ENCODE results near the gene TBX5. TPM values are rescaled to one million over a fixed set of nuclear protein-coding genes. Genes with fewer than 3 reads are reported as not detected.

The TBX5 gene
- total and polyA plus RNA-seq, 2 experiments from 2014 or later = 0.21 TPM; not detected in 1

- H3K4me2 ChIP-seq = no peak overlapping the region
- no peaks in the 10 kb centered on the region for H3K36me3 ChIP-seq (ENCODE audit: insufficient read depth)
- H3K27ac ChIP-seq (ENCODE audit: low read depth) = no peak overlapping the region
- H2AFZ ChIP-seq = no peak overlapping the region
- no peaks in the 10 kb centered on the region for H4K20me1 ChIP-seq (replicated peaks; ENCODE audit: insufficient read depth)
- H3K79me2 ChIP-seq (replicated peaks; ENCODE audit: insufficient read depth) = no peaks in the 10 kb centered on the region
- Mint-ChIP-seq H3K4me3 (no peak overlapping the region), H3K27ac (no peak overlapping the region), H3K27me3 (ENCODE audit: insufficient read depth, low read depth, poor library complexity) (no peaks in the 10 kb centered on the region), H3K9me3 (no peaks in the 10 kb centered on the region), H3K36me3 (ENCODE audit: low read depth) (no peaks in the 10 kb centered on the region), H3K4me1 (peaks cover 9% of the 10 kb centered on the region)
- no peak overlapping the region for H3K4me3 ChIP-seq
- no peaks in the 10 kb centered on the region for H3F3A ChIP-seq (replicated peaks; ENCODE audit: low read depth)
- no peaks in the 10 kb centered on the region for H3K27me3 ChIP-seq (ENCODE audit: insufficient read depth)
- H3K9me2 ChIP-seq (ENCODE audit: insufficient read depth) = no peaks in the 10 kb centered on the region
- DNase-seq (ENCODE audit: low spot score) = no peak
- no peak for ATAC-seq
- peaks cover 5% of the 10 kb centered on the region for H3K4me1 ChIP-seq (ENCODE audit: insufficient read depth)
- TF ChIP-seq, protein P1, sequence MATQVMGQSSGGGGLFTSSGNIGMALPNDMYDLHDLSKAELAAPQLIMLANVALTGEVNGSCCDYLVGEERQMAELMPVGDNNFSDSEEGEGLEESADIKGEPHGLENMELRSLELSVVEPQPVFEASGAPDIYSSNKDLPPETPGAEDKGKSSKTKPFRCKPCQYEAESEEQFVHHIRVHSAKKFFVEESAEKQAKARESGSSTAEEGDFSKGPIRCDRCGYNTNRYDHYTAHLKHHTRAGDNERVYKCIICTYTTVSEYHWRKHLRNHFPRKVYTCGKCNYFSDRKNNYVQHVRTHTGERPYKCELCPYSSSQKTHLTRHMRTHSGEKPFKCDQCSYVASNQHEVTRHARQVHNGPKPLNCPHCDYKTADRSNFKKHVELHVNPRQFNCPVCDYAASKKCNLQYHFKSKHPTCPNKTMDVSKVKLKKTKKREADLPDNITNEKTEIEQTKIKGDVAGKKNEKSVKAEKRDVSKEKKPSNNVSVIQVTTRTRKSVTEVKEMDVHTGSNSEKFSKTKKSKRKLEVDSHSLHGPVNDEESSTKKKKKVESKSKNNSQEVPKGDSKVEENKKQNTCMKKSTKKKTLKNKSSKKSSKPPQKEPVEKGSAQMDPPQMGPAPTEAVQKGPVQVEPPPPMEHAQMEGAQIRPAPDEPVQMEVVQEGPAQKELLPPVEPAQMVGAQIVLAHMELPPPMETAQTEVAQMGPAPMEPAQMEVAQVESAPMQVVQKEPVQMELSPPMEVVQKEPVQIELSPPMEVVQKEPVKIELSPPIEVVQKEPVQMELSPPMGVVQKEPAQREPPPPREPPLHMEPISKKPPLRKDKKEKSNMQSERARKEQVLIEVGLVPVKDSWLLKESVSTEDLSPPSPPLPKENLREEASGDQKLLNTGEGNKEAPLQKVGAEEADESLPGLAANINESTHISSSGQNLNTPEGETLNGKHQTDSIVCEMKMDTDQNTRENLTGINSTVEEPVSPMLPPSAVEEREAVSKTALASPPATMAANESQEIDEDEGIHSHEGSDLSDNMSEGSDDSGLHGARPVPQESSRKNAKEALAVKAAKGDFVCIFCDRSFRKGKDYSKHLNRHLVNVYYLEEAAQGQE (IDR thresholded peaks at IDR 0.05; ENCODE audit: unreplicated experiment) = no peak
- TF ChIP-seq EZH2phosphoT487 (IDR thresholded peaks at IDR 0.05; ENCODE audit: unreplicated experiment) = no peak
- no peak for TF ChIP-seq CTCF (conservative IDR thresholded peaks at IDR 0.05; ENCODE audit: low read depth in 2 of 2)
- no peak for TF ChIP-seq NANOG (IDR thresholded peaks at IDR 0.05; ENCODE audit: borderline replicate concordance)
Measured at GRCh38 chr12:114320968-114321367, 85.0 kb downstream of the TBX5 start.

- H3K79me2 ChIP-seq (replicated peaks; ENCODE audit: insufficient read depth) = no peaks in the 10 kb centered on the region
- peaks cover 9% of the 10 kb centered on the region for H3K4me1 Mint-ChIP-seq
- no peak overlapping the region for H3K27ac Mint-ChIP-seq
- TF ChIP-seq EZH2phosphoT487 (IDR thresholded peaks at IDR 0.05; ENCODE audit: unreplicated experiment) (no peak), ZNF114 (CRISPR knock-in tag; IDR thresholded peaks at IDR 0.05) (no peak), CREB1 (CRISPR knock-in tag; IDR thresholded peaks at IDR 0.05; ENCODE audit: low read depth) (no peak), JUNB (IDR thresholded peaks at IDR 0.05; ENCODE audit: unreplicated experiment) (no peak), ZNF331 (CRISPR knock-in tag; IDR thresholded peaks at IDR 0.05; ENCODE audit: low read depth) (no peak), STAT1 (IDR thresholded peaks at IDR 0.05; ENCODE audit: unreplicated experiment) (no peak), POLR2AphosphoS5 (IDR thresholded peaks at IDR 0.05; ENCODE audit: low read depth) (no peak), NANOG (IDR thresholded peaks at IDR 0.05; ENCODE audit: borderline replicate concordance) (no peak)
- TF ChIP-seq, protein P2, sequence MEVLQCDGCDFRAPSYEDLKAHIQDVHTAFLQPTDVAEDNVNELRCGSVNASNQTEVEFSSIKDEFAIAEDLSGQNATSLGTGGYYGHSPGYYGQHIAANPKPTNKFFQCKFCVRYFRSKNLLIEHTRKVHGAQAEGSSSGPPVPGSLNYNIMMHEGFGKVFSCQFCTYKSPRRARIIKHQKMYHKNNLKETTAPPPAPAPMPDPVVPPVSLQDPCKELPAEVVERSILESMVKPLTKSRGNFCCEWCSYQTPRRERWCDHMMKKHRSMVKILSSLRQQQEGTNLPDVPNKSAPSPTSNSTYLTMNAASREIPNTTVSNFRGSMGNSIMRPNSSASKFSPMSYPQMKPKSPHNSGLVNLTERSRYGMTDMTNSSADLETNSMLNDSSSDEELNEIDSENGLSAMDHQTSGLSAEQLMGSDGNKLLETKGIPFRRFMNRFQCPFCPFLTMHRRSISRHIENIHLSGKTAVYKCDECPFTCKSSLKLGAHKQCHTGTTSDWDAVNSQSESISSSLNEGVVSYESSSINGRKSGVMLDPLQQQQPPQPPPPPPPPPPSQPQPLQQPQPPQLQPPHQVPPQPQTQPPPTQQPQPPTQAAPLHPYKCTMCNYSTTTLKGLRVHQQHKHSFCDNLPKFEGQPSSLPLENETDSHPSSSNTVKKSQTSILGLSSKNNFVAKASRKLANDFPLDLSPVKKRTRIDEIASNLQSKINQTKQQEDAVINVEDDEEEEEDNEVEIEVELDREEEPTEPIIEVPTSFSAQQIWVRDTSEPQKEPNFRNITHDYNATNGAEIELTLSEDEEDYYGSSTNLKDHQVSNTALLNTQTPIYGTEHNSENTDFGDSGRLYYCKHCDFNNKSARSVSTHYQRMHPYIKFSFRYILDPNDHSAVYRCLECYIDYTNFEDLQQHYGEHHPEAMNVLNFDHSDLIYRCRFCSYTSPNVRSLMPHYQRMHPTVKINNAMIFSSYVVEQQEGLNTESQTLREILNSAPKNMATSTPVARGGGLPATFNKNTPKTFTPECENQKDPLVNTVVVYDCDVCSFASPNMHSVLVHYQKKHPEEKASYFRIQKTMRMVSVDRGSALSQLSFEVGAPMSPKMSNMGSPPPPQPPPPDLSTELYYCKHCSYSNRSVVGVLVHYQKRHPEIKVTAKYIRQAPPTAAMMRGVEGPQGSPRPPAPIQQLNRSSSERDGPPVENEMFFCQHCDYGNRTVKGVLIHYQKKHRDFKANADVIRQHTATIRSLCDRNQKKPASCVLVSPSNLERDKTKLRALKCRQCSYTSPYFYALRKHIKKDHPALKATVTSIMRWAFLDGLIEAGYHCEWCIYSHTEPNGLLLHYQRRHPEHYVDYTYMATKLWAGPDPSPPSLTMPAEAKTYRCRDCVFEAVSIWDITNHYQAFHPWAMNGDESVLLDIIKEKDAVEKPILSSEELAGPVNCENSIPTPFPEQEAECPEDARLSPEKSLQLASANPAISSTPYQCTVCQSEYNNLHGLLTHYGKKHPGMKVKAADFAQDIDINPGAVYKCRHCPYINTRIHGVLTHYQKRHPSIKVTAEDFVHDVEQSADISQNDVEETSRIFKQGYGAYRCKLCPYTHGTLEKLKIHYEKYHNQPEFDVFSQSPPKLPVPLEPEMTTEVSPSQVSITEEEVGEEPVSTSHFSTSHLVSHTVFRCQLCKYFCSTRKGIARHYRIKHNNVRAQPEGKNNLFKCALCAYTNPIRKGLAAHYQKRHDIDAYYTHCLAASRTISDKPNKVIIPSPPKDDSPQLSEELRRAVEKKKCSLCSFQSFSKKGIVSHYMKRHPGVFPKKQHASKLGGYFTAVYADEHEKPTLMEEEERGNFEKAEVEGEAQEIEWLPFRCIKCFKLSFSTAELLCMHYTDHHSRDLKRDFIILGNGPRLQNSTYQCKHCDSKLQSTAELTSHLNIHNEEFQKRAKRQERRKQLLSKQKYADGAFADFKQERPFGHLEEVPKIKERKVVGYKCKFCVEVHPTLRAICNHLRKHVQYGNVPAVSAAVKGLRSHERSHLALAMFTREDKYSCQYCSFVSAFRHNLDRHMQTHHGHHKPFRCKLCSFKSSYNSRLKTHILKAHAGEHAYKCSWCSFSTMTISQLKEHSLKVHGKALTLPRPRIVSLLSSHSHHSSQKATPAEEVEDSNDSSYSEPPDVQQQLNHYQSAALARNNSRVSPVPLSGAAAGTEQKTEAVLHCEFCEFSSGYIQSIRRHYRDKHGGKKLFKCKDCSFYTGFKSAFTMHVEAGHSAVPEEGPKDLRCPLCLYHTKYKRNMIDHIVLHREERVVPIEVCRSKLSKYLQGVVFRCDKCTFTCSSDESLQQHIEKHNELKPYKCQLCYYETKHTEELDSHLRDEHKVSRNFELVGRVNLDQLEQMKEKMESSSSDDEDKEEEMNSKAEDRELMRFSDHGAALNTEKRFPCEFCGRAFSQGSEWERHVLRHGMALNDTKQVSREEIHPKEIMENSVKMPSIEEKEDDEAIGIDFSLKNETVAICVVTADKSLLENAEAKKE (CRISPR knock-in tag; IDR thresholded peaks at IDR 0.05) = no peak
Measured at GRCh38 chr12:114320101-114320500, 85.8 kb downstream of the TBX5 start.

More at GRCh38 chr12:114320101-114320500, 85.8 kb downstream of the TBX5 start:
- H3K4me1 ChIP-seq (ENCODE audit: insufficient read depth) = peaks cover 5% of the 10 kb centered on the region
- H3K27ac ChIP-seq (ENCODE audit: low read depth) = no peak overlapping the region
- no peaks in the 10 kb centered on the region for H4K20me1 ChIP-seq (replicated peaks; ENCODE audit: insufficient read depth)
- H3K4me2 ChIP-seq = no peak overlapping the region
- no peaks in the 10 kb centered on the region for H3K9me2 ChIP-seq (ENCODE audit: insufficient read depth)
- H3K36me3 ChIP-seq (ENCODE audit: insufficient read depth) = no peaks in the 10 kb centered on the region
- Mint-ChIP-seq H3K27me3 (ENCODE audit: insufficient read depth, low read depth, poor library complexity) (no peaks in the 10 kb centered on the region), H3K4me3 (no peak overlapping the region), H3K36me3 (ENCODE audit: low read depth) (no peaks in the 10 kb centered on the region), H3K9me3 (no peaks in the 10 kb centered on the region)
- H3K27me3 ChIP-seq (ENCODE audit: insufficient read depth) = no peaks in the 10 kb centered on the region
- ATAC-seq (no peak), DNase-seq (ENCODE audit: low spot score) (no peak)
- H2AFZ ChIP-seq = peak overlapping the region; percentile 66; the same call in 1 of the 2 replicates
- H3K4me3 ChIP-seq = no peak overlapping the region
- H3F3A ChIP-seq (replicated peaks; ENCODE audit: low read depth) = no peaks in the 10 kb centered on the region
